Stimulated activated naive CD8-positive, alpha-beta T cell treated with anti-CD3 and anti-CD28 coated beads, Interleukin-15, amount 100 ng/mL, for 72 hours (primary cell): ENCODE results near the gene NTF3.

ENCODE experiments used
- ATAC-seq: fragments of 150-1000 bp; cut with Tn5 transposase; 2 replicates; pipeline ENCODE4 v1.10.0; 2021; ENCODE audit warnings: mild to moderate bottlenecking, moderate library complexity
- DNase-seq, 2 donors: peaks; one replicate each; pipeline ENCODE4 v3.0.0; 2021 to 2022
- H3K27ac Mint-ChIP-seq, 2 donors: one replicate each; pipeline ENCODE4 v1.8.0; 2022; ENCODE audit warnings: mild to moderate bottlenecking in 2 of 2, mixed read lengths in 2 of 2, moderate library complexity in 2 of 2
- H3K27me3 Mint-ChIP-seq: one replicate; pipeline ENCODE4 v1.8.0; 2022; ENCODE audit warnings: mixed read lengths
- H3K4me1 Mint-ChIP-seq: one replicate; pipeline ENCODE4 v1.8.0; 2022; ENCODE audit warnings: mild to moderate bottlenecking, mixed read lengths
- H3K4me3 Mint-ChIP-seq, 2 donors: one replicate each; pipeline ENCODE4 v1.8.0; 2022; ENCODE audit warnings: mild to moderate bottlenecking in 2 of 2, mixed read lengths in 2 of 2, moderate library complexity in 1 of 2
- H3K9me3 Mint-ChIP-seq, 2 donors: one replicate each; pipeline ENCODE4 v1.8.0; 2022; ENCODE audit warnings: mixed read lengths in 2 of 2

The NTF3 gene

GRCh38 chr12:5506821-5507231, 74.9 kb downstream of the NTF3 start:
- Mint-ChIP-seq H3K4me1 (no peaks in the 10 kb centered on the region), H3K27me3 (peaks cover 28% of the 10 kb centered on the region), H3K9me3 (no peaks in the 10 kb centered on the region), H3K4me3 (no peak overlapping the region), H3K27ac (no peak overlapping the region)
- DNase-seq (no peak), ATAC-seq (no peak)

- ATAC-seq (no peak), DNase-seq (no peak)
- no peak overlapping the region for H3K27ac Mint-ChIP-seq
- H3K4me3 Mint-ChIP-seq = no peak overlapping the region
- H3K4me1 Mint-ChIP-seq = no peaks in the 10 kb centered on the region
- no peaks in the 10 kb centered on the region for H3K9me3 Mint-ChIP-seq
- peaks cover 28% of the 10 kb centered on the region for H3K27me3 Mint-ChIP-seq
Measured at GRCh38 chr12:5507401-5507935, 75.6 kb downstream of the NTF3 start.

- Mint-ChIP-seq H3K4me1 (no peaks in the 10 kb centered on the region), H3K4me3 (no peak overlapping the region), H3K27ac (no peak overlapping the region), H3K9me3 (no peaks in the 10 kb centered on the region), H3K27me3 (peaks cover 28% of the 10 kb centered on the region)
- DNase-seq = no peak
- no peak for ATAC-seq
Measured at GRCh38 chr12:5507944-5508343, 76.0 kb downstream of the NTF3 start.

GRCh38 chr12:5509102-5509501, 77.2 kb downstream of the NTF3 start:
- no peak overlapping the region for H3K27ac Mint-ChIP-seq
- H3K27me3 Mint-ChIP-seq = peaks cover 28% of the 10 kb centered on the region
- no peak for ATAC-seq
- H3K4me1 Mint-ChIP-seq = no peaks in the 10 kb centered on the region
- DNase-seq = no peak
- no peak overlapping the region for H3K4me3 Mint-ChIP-seq
- H3K9me3 Mint-ChIP-seq = no peaks in the 10 kb centered on the region

GRCh38 chr12:5509557-5509956, 77.6 kb downstream of the NTF3 start:
- H3K4me3 Mint-ChIP-seq = no peak overlapping the region
- no peaks in the 10 kb centered on the region for H3K9me3 Mint-ChIP-seq
- no peaks in the 10 kb centered on the region for H3K4me1 Mint-ChIP-seq
- ATAC-seq (no peak), DNase-seq (no peak)
- no peak overlapping the region for H3K27ac Mint-ChIP-seq
- peaks cover 28% of the 10 kb centered on the region for H3K27me3 Mint-ChIP-seq

- Mint-ChIP-seq H3K9me3 (no peaks in the 10 kb centered on the region), H3K4me3 (no peak overlapping the region), H3K27ac (no peak overlapping the region), H3K27me3 (peaks cover 28% of the 10 kb centered on the region), H3K4me1 (no peaks in the 10 kb centered on the region)
- no peak for DNase-seq
- ATAC-seq = no peak
Measured at GRCh38 chr12:5510251-5510805, 78.4 kb downstream of the NTF3 start.

- H3K4me3 Mint-ChIP-seq = no peak overlapping the region
Measured at GRCh38 chr12:5511256-5511643, 79.3 kb downstream of the NTF3 start.

GRCh38 chr12:5511644-5512600, 80.0 kb downstream of the NTF3 start:
- H3K9me3 Mint-ChIP-seq = no peaks in the 10 kb centered on the region
- no peaks in the 10 kb centered on the region for H3K4me1 Mint-ChIP-seq
- no peak for DNase-seq
- H3K27ac Mint-ChIP-seq = no peak overlapping the region
- no peak for ATAC-seq
- peaks cover 14% of the 10 kb centered on the region for H3K27me3 Mint-ChIP-seq
- H3K4me3 Mint-ChIP-seq = no peak overlapping the region

More at GRCh38 chr12:5511256-5511643, 79.3 kb downstream of the NTF3 start:
- no peaks in the 10 kb centered on the region for H3K9me3 Mint-ChIP-seq
- no peak overlapping the region for H3K27ac Mint-ChIP-seq
- no peaks in the 10 kb centered on the region for H3K4me1 Mint-ChIP-seq
- ATAC-seq (no peak), DNase-seq (no peak)
- H3K27me3 Mint-ChIP-seq = peaks cover 20% of the 10 kb centered on the region

GRCh38 chr12:5512601-5512970, 80.7 kb downstream of the NTF3 start:
- Mint-ChIP-seq H3K4me3 (no peak overlapping the region), H3K4me1 (no peaks in the 10 kb centered on the region), H3K27me3 (peaks cover 14% of the 10 kb centered on the region), H3K9me3 (no peaks in the 10 kb centered on the region), H3K27ac (peak overlapping the region in 1 of 2 donors; percentile 39)
- DNase-seq = no peak
- no peak for ATAC-seq

- H3K27me3 Mint-ChIP-seq = peaks cover 14% of the 10 kb centered on the region
- no peak for DNase-seq
- no peaks in the 10 kb centered on the region for H3K4me1 Mint-ChIP-seq
- H3K4me3 Mint-ChIP-seq = no peak overlapping the region
- no peaks in the 10 kb centered on the region for H3K9me3 Mint-ChIP-seq
- ATAC-seq = no peak
- no peak overlapping the region for H3K27ac Mint-ChIP-seq
Measured at GRCh38 chr12:5513406-5513805, 81.5 kb downstream of the NTF3 start.

- Mint-ChIP-seq H3K4me3 (no peak overlapping the region), H3K9me3 (no peaks in the 10 kb centered on the region), H3K4me1 (no peaks in the 10 kb centered on the region), H3K27me3 (peaks cover 14% of the 10 kb centered on the region), H3K27ac (no peak overlapping the region)
- ATAC-seq (no peak), DNase-seq (no peak)
Measured at GRCh38 chr12:5514016-5514415, 82.1 kb downstream of the NTF3 start.

- H3K27me3 Mint-ChIP-seq = peaks cover 14% of the 10 kb centered on the region
- DNase-seq (no peak), ATAC-seq (no peak)
- no peak overlapping the region for H3K4me3 Mint-ChIP-seq
- peak overlapping the region in 1 of 2 donors; percentile 21 for H3K27ac Mint-ChIP-seq
- H3K9me3 Mint-ChIP-seq = no peaks in the 10 kb centered on the region
- no peaks in the 10 kb centered on the region for H3K4me1 Mint-ChIP-seq
Measured at GRCh38 chr12:5514545-5514944, 82.6 kb downstream of the NTF3 start.

GRCh38 chr12:5515458-5515857, 83.5 kb downstream of the NTF3 start:
- H3K4me1 Mint-ChIP-seq = no peaks in the 10 kb centered on the region
- H3K27me3 Mint-ChIP-seq = peaks cover 6% of the 10 kb centered on the region
- no peak overlapping the region for H3K27ac Mint-ChIP-seq
- DNase-seq (no peak), ATAC-seq (no peak)
- no peaks in the 10 kb centered on the region for H3K9me3 Mint-ChIP-seq
- H3K4me3 Mint-ChIP-seq = no peak overlapping the region

- no peaks in the 10 kb centered on the region for H3K9me3 Mint-ChIP-seq
- H3K4me3 Mint-ChIP-seq = no peak overlapping the region
- DNase-seq (no peak), ATAC-seq (no peak)
- H3K4me1 Mint-ChIP-seq = no peaks in the 10 kb centered on the region
- H3K27ac Mint-ChIP-seq = no peak overlapping the region
- no peaks in the 10 kb centered on the region for H3K27me3 Mint-ChIP-seq
Measured at GRCh38 chr12:5516371-5517241, 84.7 kb downstream of the NTF3 start.

GRCh38 chr12:5518584-5519365, 86.9 kb downstream of the NTF3 start:
- Mint-ChIP-seq H3K9me3 (no peaks in the 10 kb centered on the region), H3K27ac (no peak overlapping the region), H3K4me3 (no peak overlapping the region), H3K4me1 (no peaks in the 10 kb centered on the region), H3K27me3 (no peaks in the 10 kb centered on the region)
- DNase-seq = no peak
- ATAC-seq = no peak
